Kidney epithelial cell (primary cell): Measurements from ENCODE around the gene TBC1D16. TPM values are rescaled to one million over a fixed set of nuclear protein-coding genes. Genes with fewer than 3 reads are reported as not detected.
A peak's percentile ranks its signal among the peaks of the same experiment; 100 is the strongest.

ENCODE experiments used
- DNase-seq: peaks from one replicate; pipeline ENCODE4 v3.0.0-alpha.2; 2010; ENCODE audit warnings: low read depth
- H3K27me3 ChIP-seq: 2 replicates; pipeline ENCODE4 v1.6.0; 2011; ENCODE audit warnings: low read length; ENCODE audit not compliant: control insufficient read depth, insufficient read depth
- H3K36me3 ChIP-seq: 2 replicates; pipeline ENCODE4 v1.5.1; 2011; ENCODE audit warnings: low read length; ENCODE audit not compliant: control insufficient read depth, insufficient read depth
- H3K4me3 ChIP-seq: 2 replicates; pipeline ENCODE4 v1.5.1; 2011; ENCODE audit warnings: low read depth, mild to moderate bottlenecking, control low read depth, low read length
- CTCF ChIP-seq: IDR thresholded peaks from 2 replicates; pipeline ENCODE4 v1.5.1; 2011; ENCODE audit warnings: mild to moderate bottlenecking, moderate library complexity, low read length, control low read depth, inconsistent platforms; ENCODE audit not compliant: insufficient read depth, poor library complexity, severe bottlenecking
- total RNA-seq: library from RNA; depleted of rRNA; stranded (reverse); fragments of >200 nt; gene quantifications from 2 replicates; pipeline ENCODE4 v1.2.3, GENCODE V29; 2015

TBC1D16 gene
- total RNA-seq, 1 donor from 2014 or later: 58.5 TPM

GRCh38 chr17:79975498-79976134, 60.1 kb downstream of the TBC1D16 start:
- no peaks in the 10 kb centered on the region for H3K27me3 ChIP-seq
- no peaks in the 10 kb centered on the region for H3K36me3 ChIP-seq
- no peak overlapping the region for H3K4me3 ChIP-seq
- no peak for DNase-seq
- TF ChIP-seq CTCF: no peak

GRCh38 chr17:79974566-79975497, 60.8 kb downstream of the TBC1D16 start:
- H3K4me3 ChIP-seq: no peak overlapping the region
- no peaks in the 10 kb centered on the region for H3K36me3 ChIP-seq
- no peaks in the 10 kb centered on the region for H3K27me3 ChIP-seq
- TF ChIP-seq CTCF: peak; percentile 17
- no peak for DNase-seq

- no peak for DNase-seq
- no peak for TF ChIP-seq CTCF
- no peaks in the 10 kb centered on the region for H3K36me3 ChIP-seq
- no peak overlapping the region for H3K4me3 ChIP-seq
- no peaks in the 10 kb centered on the region for H3K27me3 ChIP-seq
These were observed 64.0 kb downstream of the TBC1D16 start for GRCh38 chr17:79971651-79972050.

DNA sequence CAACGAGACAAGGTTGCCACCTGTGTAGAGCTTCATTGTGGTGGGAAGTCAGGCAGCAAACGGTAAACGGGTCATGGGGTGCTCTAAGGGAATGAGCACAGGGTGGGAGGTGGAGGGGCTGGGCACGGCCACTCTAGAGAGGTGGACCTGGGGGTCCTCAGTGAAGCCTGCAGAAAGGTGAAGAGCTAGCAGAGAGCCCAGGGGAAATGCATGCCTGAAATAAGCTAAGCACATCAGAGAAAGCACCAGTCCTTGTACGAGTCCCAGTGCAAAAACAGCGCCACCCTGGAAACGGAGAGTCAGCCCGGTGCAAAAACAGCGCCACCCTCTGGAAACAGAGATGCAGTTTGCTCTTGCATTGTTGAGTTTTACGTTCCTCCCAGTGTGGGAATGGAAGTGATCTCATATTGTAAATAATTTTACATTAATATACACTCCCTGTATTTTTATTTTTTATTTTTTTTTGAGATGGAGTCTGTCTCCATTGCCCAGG, 65.0 kb downstream of the TBC1D16 start:
- DNase-seq: no peak
- Histone ChIP-seq H3K27me3 (no peaks in the 10 kb centered on the region), H3K36me3 (no peaks in the 10 kb centered on the region), H3K4me3 (no peak overlapping the region)
- no peak for TF ChIP-seq CTCF

GRCh38 chr17:79969906-79970305, 65.8 kb downstream of the TBC1D16 start:
- no peak for TF ChIP-seq CTCF
- no peaks in the 10 kb centered on the region for H3K36me3 ChIP-seq
- H3K4me3 ChIP-seq: no peak overlapping the region
- DNase-seq: no peak
- no peaks in the 10 kb centered on the region for H3K27me3 ChIP-seq
